ENCODE measurements around the gene TENM4.

TENM4 gene

DNA sequence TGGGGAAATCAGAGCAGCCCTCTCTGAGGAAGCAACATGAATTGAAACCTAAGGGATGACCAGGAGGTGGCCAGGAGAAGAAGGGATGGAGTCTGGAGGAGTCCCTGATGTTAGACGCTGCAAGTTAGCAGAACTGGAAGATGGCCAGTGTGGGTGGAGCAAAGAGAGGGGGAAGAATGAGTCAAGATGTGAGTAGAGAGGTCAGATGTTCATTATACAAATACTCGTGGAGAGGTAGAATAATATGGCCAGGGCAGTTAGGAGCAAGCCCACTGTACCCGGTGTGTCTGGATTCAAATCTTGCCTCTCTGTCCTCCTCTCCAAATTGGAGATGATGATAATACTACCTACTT is 242.0 kb downstream of the TENM4 start:
- no peaks in the 10 kb centered on the region for H3K36me3 ChIP-seq (replicated peaks)
- H3K27ac ChIP-seq: no peak overlapping the region
- no peaks in the 10 kb centered on the region for H3K27me3 ChIP-seq (replicated peaks)
- H3K4me3 ChIP-seq (ENCODE audit: low read depth, low read length): no peak overlapping the region
- TF ChIP-seq, protein P1, sequence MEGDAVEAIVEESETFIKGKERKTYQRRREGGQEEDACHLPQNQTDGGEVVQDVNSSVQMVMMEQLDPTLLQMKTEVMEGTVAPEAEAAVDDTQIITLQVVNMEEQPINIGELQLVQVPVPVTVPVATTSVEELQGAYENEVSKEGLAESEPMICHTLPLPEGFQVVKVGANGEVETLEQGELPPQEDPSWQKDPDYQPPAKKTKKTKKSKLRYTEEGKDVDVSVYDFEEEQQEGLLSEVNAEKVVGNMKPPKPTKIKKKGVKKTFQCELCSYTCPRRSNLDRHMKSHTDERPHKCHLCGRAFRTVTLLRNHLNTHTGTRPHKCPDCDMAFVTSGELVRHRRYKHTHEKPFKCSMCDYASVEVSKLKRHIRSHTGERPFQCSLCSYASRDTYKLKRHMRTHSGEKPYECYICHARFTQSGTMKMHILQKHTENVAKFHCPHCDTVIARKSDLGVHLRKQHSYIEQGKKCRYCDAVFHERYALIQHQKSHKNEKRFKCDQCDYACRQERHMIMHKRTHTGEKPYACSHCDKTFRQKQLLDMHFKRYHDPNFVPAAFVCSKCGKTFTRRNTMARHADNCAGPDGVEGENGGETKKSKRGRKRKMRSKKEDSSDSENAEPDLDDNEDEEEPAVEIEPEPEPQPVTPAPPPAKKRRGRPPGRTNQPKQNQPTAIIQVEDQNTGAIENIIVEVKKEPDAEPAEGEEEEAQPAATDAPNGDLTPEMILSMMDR (IDR thresholded peaks at IDR 0.05; ENCODE audit: low read depth, low read length, missing control alignments): no peak
- in situ Hi-C loops (cut with HindIII; ENCODE audit: low pct_ligation_motif_present, low sequenced_read_pairs): no loop called here
- DNase-seq: peak; percentile 22

DNA sequence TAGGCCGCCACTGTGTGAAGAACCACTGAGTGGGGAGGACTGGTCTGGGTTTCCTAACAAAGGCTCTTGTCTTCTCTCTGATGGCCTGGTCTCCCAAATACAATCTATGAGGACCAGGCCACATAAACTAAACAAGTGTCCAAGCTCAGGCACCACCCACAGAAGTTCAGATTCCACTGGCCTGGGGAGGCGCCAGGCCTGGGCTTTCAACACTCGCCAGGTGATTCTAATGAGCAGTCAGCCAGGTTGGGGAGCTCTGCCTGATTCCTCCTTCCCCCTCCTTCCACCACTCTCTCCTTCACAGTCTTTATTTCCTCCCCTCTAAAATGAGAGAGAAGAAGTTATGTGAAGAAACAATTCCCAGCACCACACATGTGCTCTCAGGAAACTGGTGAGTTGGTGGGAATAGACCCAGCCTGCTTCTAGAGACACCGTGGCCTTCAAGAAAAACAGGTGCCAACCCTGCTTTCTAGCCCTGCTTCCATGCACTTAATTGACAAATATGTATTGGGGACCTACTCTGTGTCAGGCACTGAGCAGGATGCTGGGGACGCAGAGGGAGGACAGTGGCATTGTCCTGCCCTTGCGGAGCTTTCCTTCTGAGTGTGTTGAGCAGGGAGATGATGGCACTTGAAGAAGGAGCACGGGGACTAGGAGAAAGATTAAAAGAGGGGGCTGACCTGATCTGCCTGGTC is 242.5 kb downstream of the TENM4 start:
- TF ChIP-seq, protein P1 (IDR thresholded peaks at IDR 0.05; ENCODE audit: low read depth, low read length, missing control alignments): no peak
- in situ Hi-C loops (cut with HindIII; ENCODE audit: low pct_ligation_motif_present, low sequenced_read_pairs): no loop called here

GRCh38 chr11:79196950-79197349 is 243.9 kb downstream of the TENM4 start:
- Histone ChIP-seq H3K27me3 (replicated peaks) (no peaks in the 10 kb centered on the region), H3K4me3 (ENCODE audit: low read depth, low read length) (no peak overlapping the region), H3K27ac (no peak overlapping the region), H3K36me3 (replicated peaks) (no peaks in the 10 kb centered on the region)
- TF ChIP-seq, protein P1 (IDR thresholded peaks at IDR 0.05; ENCODE audit: low read depth, low read length, missing control alignments): no peak
- no peak for DNase-seq
- in situ Hi-C loops (cut with HindIII; ENCODE audit: low pct_ligation_motif_present, low sequenced_read_pairs): no loop called here

More for the DNA sequence above, 242.5 kb downstream of the TENM4 start:
- H3K27me3 ChIP-seq (replicated peaks): no peaks in the 10 kb centered on the region
- no peak overlapping the region for H3K4me3 ChIP-seq (ENCODE audit: low read depth, low read length)
- no peak overlapping the region for H3K27ac ChIP-seq
- no peak for DNase-seq
- no peaks in the 10 kb centered on the region for H3K36me3 ChIP-seq (replicated peaks)

DNA sequence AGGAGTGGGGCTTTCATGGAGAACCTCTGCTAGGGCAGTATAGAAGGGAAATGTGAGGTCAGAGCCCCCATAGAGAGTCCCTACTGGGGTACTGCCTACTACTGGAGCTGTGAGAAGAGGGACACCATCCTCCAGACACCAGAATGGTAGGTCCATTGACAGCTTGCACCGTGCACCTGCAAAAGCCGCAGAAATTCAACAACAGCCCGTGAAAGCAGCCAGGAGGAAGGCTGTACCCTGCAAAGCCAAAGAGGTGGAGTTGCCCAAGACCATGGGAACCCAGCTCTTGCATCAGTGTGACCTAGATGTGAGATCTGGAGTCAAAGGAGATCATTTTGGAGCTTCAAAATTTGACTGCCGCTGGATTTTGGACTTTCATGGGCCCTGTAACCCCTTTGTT is 245.6 kb downstream of the TENM4 start:
- no peak for DNase-seq
- in situ Hi-C loops (cut with HindIII; ENCODE audit: low pct_ligation_motif_present, low sequenced_read_pairs): no loop called here
- Histone ChIP-seq H3K36me3 (replicated peaks) (no peaks in the 10 kb centered on the region), H3K4me3 (ENCODE audit: low read depth, low read length) (no peak overlapping the region), H3K27ac (no peak overlapping the region), H3K27me3 (replicated peaks) (no peaks in the 10 kb centered on the region)
- TF ChIP-seq, protein P1 (IDR thresholded peaks at IDR 0.05; ENCODE audit: low read depth, low read length, missing control alignments): no peak

- DNase-seq: no peak
- in situ Hi-C loops (cut with HindIII; ENCODE audit: low pct_ligation_motif_present, low sequenced_read_pairs): no loop called here
Measured at GRCh38 chr11:79193663-79194310, 247.0 kb downstream of the TENM4 start.

More at GRCh38 chr11:79193663-79194310, 247.0 kb downstream of the TENM4 start:
- no peak overlapping the region for H3K4me3 ChIP-seq (ENCODE audit: low read depth, low read length)
- TF ChIP-seq, protein P1 (IDR thresholded peaks at IDR 0.05; ENCODE audit: low read depth, low read length, missing control alignments): no peak
- H3K27ac ChIP-seq: no peak overlapping the region
- no peaks in the 10 kb centered on the region for H3K36me3 ChIP-seq (replicated peaks)
- no peaks in the 10 kb centered on the region for H3K27me3 ChIP-seq (replicated peaks)

Measured in brain microvascular endothelial cell (primary cell).